Parathyroid adenoma (tissue), 2 donors: ENCODE data around the gene TNRC18.

Experiments
- H2AFZ ChIP-seq: fragments of 300-600 bp; sonication (generic); one replicate; pipeline ENCODE4 v1.7.0; 2017; ENCODE audit warnings: antibody characterized with exemption, mild to moderate bottlenecking
- H3K27ac ChIP-seq: fragments of 300-600 bp; sonication (generic); one replicate; pipeline ENCODE4 v1.7.0; 2017
- H3K27me3 ChIP-seq: fragments of 300-600 bp; sonication (generic); one replicate; pipeline ENCODE4 v1.7.0; 2017; ENCODE audit warnings: low read length; ENCODE audit not compliant: control insufficient read depth, insufficient read depth
- H3K36me3 ChIP-seq: fragments of 300-600 bp; sonication (generic); one replicate; pipeline ENCODE4 v1.7.0; 2017; ENCODE audit warnings: low read length; ENCODE audit not compliant: control insufficient read depth, insufficient read depth
- H3K4me1 ChIP-seq: fragments of 300-600 bp; sonication (generic); one replicate; pipeline ENCODE4 v1.7.0; 2017; ENCODE audit warnings: control low read depth
- H3K4me2 ChIP-seq: fragments of 300-600 bp; sonication (generic); one replicate; pipeline ENCODE4 v1.7.0; 2017; ENCODE audit warnings: low read length
- H3K4me3 ChIP-seq: fragments of 300-600 bp; sonication (generic); one replicate; pipeline ENCODE4 v1.7.0; 2017; ENCODE audit warnings: low read depth, low read length
- H3K79me2 ChIP-seq: fragments of 300-600 bp; sonication (generic); one replicate; pipeline ENCODE4 v1.7.0; 2017; ENCODE audit warnings: control low read depth
- H3K9ac ChIP-seq: fragments of 300-600 bp; sonication (generic); one replicate; pipeline ENCODE4 v1.7.0; 2017; ENCODE audit warnings: mild to moderate bottlenecking
- H3K9me3 ChIP-seq: fragments of 300-600 bp; sonication (generic); one replicate; pipeline ENCODE4 v1.7.0; 2017; ENCODE audit warnings: low read length; ENCODE audit not compliant: control insufficient read depth
- TF ChIP-seq, protein P1 (sequence below): fragments of 300-600 bp; sonication (generic); IDR thresholded peaks from one replicate; pipeline ENCODE4 v1.7.0; 2017; ENCODE audit warnings: antibody characterized with exemption, mild to moderate bottlenecking
- donor health status: primary hyperparathyroidism.

The TNRC18 gene

DNA sequence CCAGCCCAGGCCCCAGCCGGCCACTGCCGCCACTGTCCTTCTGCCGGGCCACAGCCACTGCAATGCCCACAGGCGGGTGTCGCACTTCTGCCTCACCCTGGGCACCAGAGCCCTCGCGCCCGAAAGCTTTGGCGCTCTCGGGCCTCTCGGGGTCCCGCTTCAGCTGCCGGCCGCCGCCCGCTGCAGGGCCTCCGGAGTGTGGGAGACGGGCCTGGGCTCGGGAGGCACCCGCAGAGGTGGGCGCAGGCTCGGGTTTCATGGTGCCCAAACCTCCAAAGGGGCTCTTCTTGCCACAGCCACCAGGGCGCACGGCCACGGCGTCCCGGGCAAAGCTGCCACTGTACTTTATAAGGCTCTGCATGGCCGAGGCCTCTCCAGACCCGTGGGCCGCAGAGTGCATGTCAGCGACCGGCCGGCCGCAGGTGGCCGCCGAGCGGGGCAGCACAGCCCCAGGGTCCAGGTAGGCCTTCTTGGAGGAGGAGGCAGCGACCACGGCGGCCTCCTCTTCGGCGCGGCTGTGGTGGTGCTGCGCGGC is 35.9 kb downstream of the TNRC18 start:
- no peak overlapping the region for H3K27ac ChIP-seq
- no peaks in the 10 kb centered on the region for H3K9me3 ChIP-seq
- H2AFZ ChIP-seq = no peak overlapping the region
- H3K36me3 ChIP-seq = no peaks in the 10 kb centered on the region
- peaks cover 8% of the 10 kb centered on the region for H3K4me1 ChIP-seq
- H3K79me2 ChIP-seq = peaks cover 48% of the 10 kb centered on the region
- no peak overlapping the region for H3K4me3 ChIP-seq
- no peaks in the 10 kb centered on the region for H3K27me3 ChIP-seq
- H3K4me2 ChIP-seq = no peak overlapping the region
- H3K9ac ChIP-seq = no peak overlapping the region
- TF ChIP-seq, protein P1, sequence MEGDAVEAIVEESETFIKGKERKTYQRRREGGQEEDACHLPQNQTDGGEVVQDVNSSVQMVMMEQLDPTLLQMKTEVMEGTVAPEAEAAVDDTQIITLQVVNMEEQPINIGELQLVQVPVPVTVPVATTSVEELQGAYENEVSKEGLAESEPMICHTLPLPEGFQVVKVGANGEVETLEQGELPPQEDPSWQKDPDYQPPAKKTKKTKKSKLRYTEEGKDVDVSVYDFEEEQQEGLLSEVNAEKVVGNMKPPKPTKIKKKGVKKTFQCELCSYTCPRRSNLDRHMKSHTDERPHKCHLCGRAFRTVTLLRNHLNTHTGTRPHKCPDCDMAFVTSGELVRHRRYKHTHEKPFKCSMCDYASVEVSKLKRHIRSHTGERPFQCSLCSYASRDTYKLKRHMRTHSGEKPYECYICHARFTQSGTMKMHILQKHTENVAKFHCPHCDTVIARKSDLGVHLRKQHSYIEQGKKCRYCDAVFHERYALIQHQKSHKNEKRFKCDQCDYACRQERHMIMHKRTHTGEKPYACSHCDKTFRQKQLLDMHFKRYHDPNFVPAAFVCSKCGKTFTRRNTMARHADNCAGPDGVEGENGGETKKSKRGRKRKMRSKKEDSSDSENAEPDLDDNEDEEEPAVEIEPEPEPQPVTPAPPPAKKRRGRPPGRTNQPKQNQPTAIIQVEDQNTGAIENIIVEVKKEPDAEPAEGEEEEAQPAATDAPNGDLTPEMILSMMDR = no peak

DNA sequence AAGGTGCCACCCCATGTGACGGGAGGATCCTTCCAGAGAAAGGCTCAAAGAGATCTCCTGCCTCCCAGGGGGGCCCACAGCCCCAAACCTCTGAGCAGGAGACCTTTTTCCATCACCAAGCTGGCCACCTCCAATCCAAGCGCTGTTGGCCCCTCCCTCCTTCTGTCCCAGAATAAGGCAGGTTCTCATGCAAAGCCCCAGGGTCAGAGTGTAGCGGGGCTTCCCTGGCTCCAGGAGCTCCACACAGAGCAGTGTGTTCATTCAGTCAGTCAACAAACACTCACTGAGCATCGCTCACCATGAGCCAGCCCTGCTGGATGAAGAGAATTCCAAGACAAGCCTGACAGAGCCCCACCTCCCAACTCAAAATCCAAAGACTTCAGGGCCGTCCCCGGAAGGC is 39.0 kb downstream of the TNRC18 start:
- Histone ChIP-seq H3K4me3 (no peak overlapping the region), H3K79me2 (peaks cover 69% of the 10 kb centered on the region), H3K36me3 (no peaks in the 10 kb centered on the region), H3K4me2 (no peak overlapping the region), H3K9ac (no peak overlapping the region), H3K9me3 (no peaks in the 10 kb centered on the region), H3K4me1 (peaks cover 9% of the 10 kb centered on the region), H3K27ac (no peak overlapping the region), H3K27me3 (no peaks in the 10 kb centered on the region), H2AFZ (no peak overlapping the region)
- TF ChIP-seq, protein P1 = no peak

DNA sequence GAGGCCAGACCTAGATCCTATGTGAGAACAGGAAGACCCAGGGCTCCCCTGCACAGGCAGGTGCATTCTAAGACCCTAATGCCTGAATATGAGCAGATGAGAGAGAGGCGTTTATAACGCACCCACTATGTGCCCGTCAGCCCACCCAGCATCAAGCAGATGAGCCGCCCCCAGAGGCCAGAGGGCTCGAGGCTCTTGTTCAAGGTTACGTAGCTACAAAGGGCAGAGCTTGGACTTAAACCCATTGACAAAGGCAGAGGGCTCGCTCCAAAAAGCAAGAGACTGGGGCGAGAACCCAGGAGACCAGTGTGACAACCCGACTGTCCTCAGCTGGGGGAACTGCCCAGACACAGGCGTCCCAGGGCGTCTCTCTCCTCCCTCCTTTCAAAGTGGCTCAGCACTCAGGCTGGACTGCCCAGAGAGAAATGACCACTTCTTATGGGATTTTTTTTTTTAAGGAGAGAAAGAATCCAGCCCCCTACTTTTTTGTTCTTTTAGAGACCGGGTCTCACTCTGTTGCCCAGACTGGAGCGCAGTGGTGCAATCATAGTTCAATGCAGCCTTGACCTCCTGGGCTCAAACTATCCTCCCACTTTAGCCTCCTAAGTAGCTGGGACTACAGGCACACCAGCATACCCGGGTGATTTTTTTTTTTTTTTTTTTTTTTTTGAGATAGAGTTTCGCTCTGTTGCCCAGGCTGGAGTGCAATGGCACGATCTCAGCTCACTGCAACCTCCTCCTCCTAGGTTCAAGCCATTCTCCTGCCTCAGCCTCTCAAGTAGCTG is 40.1 kb downstream of the TNRC18 start:
- no peaks in the 10 kb centered on the region for H3K9me3 ChIP-seq
- H3K9ac ChIP-seq = no peak overlapping the region
- no peaks in the 10 kb centered on the region for H3K27me3 ChIP-seq
- H3K4me2 ChIP-seq = no peak overlapping the region
- TF ChIP-seq, protein P1 = no peak
- no peak overlapping the region for H3K27ac ChIP-seq
- no peak overlapping the region for H2AFZ ChIP-seq
- peaks cover 77% of the 10 kb centered on the region for H3K79me2 ChIP-seq
- no peak overlapping the region for H3K4me3 ChIP-seq
- no peaks in the 10 kb centered on the region for H3K36me3 ChIP-seq
- peaks cover 9% of the 10 kb centered on the region for H3K4me1 ChIP-seq

DNA sequence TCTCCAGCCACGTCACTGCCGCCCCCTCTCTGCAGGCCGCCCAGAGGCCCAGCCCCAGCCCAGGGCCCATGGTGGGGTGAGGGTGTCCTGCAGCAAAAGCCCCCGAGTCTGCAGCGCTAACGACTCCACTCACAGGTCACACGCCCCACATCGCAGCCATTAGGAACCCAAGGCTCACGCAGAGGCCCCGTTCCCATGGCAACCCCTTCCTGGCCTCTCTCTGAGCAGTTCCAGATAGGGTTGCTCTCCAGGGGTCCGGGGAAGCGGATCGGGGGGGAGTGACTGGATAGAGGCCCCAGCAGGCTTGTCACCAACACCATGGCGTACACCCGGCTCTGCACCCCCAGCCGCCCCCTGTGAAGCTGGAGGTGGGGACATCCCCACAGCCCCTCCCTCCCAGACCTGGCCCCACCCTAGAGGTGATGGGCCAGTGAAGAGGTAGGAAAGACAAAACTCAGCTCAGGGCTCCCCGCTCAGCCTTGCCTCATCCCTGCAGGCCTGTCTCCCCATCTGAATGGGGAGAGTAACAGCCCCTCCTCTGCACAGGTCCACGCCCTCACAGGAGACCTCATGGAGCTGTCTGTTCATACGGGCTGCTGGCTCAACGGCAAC is 41.2 kb downstream of the TNRC18 start:
- no peak overlapping the region for H3K9ac ChIP-seq
- H3K27ac ChIP-seq = no peak overlapping the region
- H3K4me1 ChIP-seq = peaks cover 9% of the 10 kb centered on the region
- H3K9me3 ChIP-seq = no peaks in the 10 kb centered on the region
- H3K27me3 ChIP-seq = no peaks in the 10 kb centered on the region
- no peak overlapping the region for H3K4me2 ChIP-seq
- H3K36me3 ChIP-seq = no peaks in the 10 kb centered on the region
- TF ChIP-seq, protein P1 = no peak
- no peak overlapping the region for H2AFZ ChIP-seq
- H3K4me3 ChIP-seq = no peak overlapping the region
- peaks cover 77% of the 10 kb centered on the region for H3K79me2 ChIP-seq
